Naive thymus-derived CD4-positive, alpha-beta T cell (primary cell): ENCODE measurements around the gene TEF. TPM values are rescaled to one million over a fixed set of nuclear protein-coding genes. Genes with fewer than 3 reads are reported as not detected.
"Not testable (repeated sequence)": the region's sequence is repeated elsewhere in the genome, so short reads cannot be mapped to it uniquely, and the experiment has no call there.

Experiments
- ATAC-seq: fragments of 150-1000 bp; cut with Tn5 transposase; 2 replicates; pipeline ENCODE4 v1.10.0; 2021; ENCODE audit warnings: mild to moderate bottlenecking, moderate library complexity
- CTCF ChIA-PET: fragments of 350-600 bp; sonication (Branson Sonifier 250); formaldehyde crosslinking; loops from one replicate; lab custom pipeline; 2021; ENCODE audit warnings: antibody characterized with exemption; lab: Charles Lee
- POLR2A ChIA-PET: fragments of 350-600 bp; sonication (Branson Sonifier 250); formaldehyde crosslinking; loops from one replicate; lab custom pipeline; 2021; ENCODE audit warnings: antibody characterized with exemption, inconsistent platforms; lab: Charles Lee
- DNase-seq, 9 donors: peaks; one replicate each; pipeline versions ENCODE4 v3.0.0 to v3.0.0-alpha.2; 2020 to 2022; ENCODE audit warnings: mixed read lengths in 1 of 9
- H3K27ac ChIP-seq: one replicate; pipeline ENCODE4 v1.7.0; 2013; ENCODE audit warnings: mild to moderate bottlenecking, low read depth, low read length, moderate library complexity
- H3K27me3 ChIP-seq, 2 donors: one replicate each; pipeline ENCODE4 v1.7.0; 2013; ENCODE audit warnings: low read length in 2 of 2, mild to moderate bottlenecking in 2 of 2, moderate library complexity in 2 of 2; ENCODE audit not compliant: control insufficient read depth in 2 of 2, insufficient read depth in 2 of 2
- H3K36me3 ChIP-seq, 3 experiments: 1 replicate in 2 of 3; 2 replicates in 1 of 3; pipeline ENCODE4 v1.7.0; 2013; ENCODE audit warnings: low read length in 3 of 3, mild to moderate bottlenecking in 3 of 3, moderate library complexity in 1 of 3; ENCODE audit not compliant: insufficient read depth in 3 of 3, control insufficient read depth in 2 of 3
- H3K4me1 ChIP-seq, 2 donors: one replicate each; pipeline ENCODE4 v1.7.0; 2013; ENCODE audit warnings: low read length in 2 of 2, mild to moderate bottlenecking in 2 of 2, moderate library complexity in 1 of 2; ENCODE audit not compliant: control insufficient read depth in 2 of 2, insufficient read depth in 2 of 2
- H3K4me3 ChIP-seq: 2 replicates; pipeline ENCODE4 v1.7.0; 2013; ENCODE audit warnings: mild to moderate bottlenecking, low read length
- H3K9me3 ChIP-seq, 3 experiments: 1 replicate in 2 of 3; 2 replicates in 1 of 3; pipeline ENCODE4 v1.7.0; 2013; ENCODE audit warnings: low read length in 3 of 3; ENCODE audit not compliant: control insufficient read depth in 2 of 3
- H3K27ac Mint-ChIP-seq, 9 donors: one replicate each; pipeline ENCODE4 v1.8.0; 2020 to 2022; ENCODE audit warnings: mixed read lengths in 9 of 9, mild to moderate bottlenecking in 8 of 9, moderate library complexity in 5 of 9, inconsistent platforms in 2 of 9
- H3K27me3 Mint-ChIP-seq, 5 donors: one replicate each; pipeline ENCODE4 v1.8.0; 2021 to 2022; ENCODE audit warnings: mixed read lengths in 5 of 5, mild to moderate bottlenecking in 1 of 5
- H3K36me3 Mint-ChIP-seq, 5 donors: one replicate each; pipeline ENCODE4 v1.8.0; 2020 to 2022; ENCODE audit warnings: mixed read lengths in 5 of 5, mild to moderate bottlenecking in 3 of 5, inconsistent platforms in 1 of 5
- H3K4me1 Mint-ChIP-seq, 7 donors: one replicate each; pipeline ENCODE4 v1.8.0; 2020 to 2022; ENCODE audit warnings: mixed read lengths in 7 of 7, mild to moderate bottlenecking in 3 of 7, inconsistent platforms in 1 of 7
- H3K4me3 Mint-ChIP-seq, 10 donors: one replicate each; pipeline ENCODE4 v1.8.0; 2020 to 2022; ENCODE audit warnings: mild to moderate bottlenecking in 10 of 10, mixed read lengths in 10 of 10, moderate library complexity in 6 of 10, inconsistent platforms in 2 of 10
- H3K9me3 Mint-ChIP-seq, 11 donors: one replicate each; pipeline ENCODE4 v1.8.0; 2020 to 2022; ENCODE audit warnings: mixed read lengths in 11 of 11, mild to moderate bottlenecking in 4 of 11, inconsistent platforms in 1 of 11, moderate library complexity in 1 of 11
- intact Hi-C, 2 donors: fragments of 100-400 bp; cut with micrococcal nuclease; formaldehyde crosslinking; loops; one replicate each; pipeline ENCODE4 v1.15.1; 2023
- polyA plus RNA-seq, 2 donors: library from polyadenylated mRNA; unstranded; fragments of 300-500 nt; fragmentation: Illumina TruSeq; gene quantifications; one replicate each; pipeline ENCODE4 v1.2.3, GENCODE V29; 2021
- total RNA-seq, 6 experiments: library from RNA in 5 of 6; stranded (reverse) in 5 of 6; gene quantifications; 1 replicate in 5 of 6; 2 replicates in 1 of 6; pipeline ENCODE4 v1.2.3 and lab custom pipeline; 2021 to 2026

Gene TEF
- total and polyA plus RNA-seq, 7 experiments from 2014 or later: 3.5 to 8.4 (median 6.2) TPM

- Histone ChIP-seq H3K4me1 (no peaks in the 10 kb centered on the region), H3K9me3 (no peaks in the 10 kb centered on the region), H3K27me3 (no peaks in the 10 kb centered on the region), H3K27ac (no peak overlapping the region), H3K36me3 (peaks cover 3 to 59% (median 12%) of the 10 kb centered on the region in 3 experiments), H3K4me3 (no peak overlapping the region)
- intact Hi-C loops: no loop called here
- H3K27me3 Mint-ChIP-seq: no peaks in the 10 kb centered on the region
- DNase-seq (no peak), ATAC-seq (no peak)
- ChIA-PET CTCF (no interaction called here), POLR2A (no interaction called here)
- H3K36me3 Mint-ChIP-seq: peaks cover 5 to 16% (median 13%) of the 10 kb centered on the region in 5 donors
- H3K9me3 Mint-ChIP-seq: no peaks in the 10 kb centered on the region
- H3K27ac Mint-ChIP-seq: peak overlapping the region in 2 of 9 donors; percentile 36 to 48
- peaks cover 4 to 26% (median 10%) of the 10 kb centered on the region in 7 donors for H3K4me1 Mint-ChIP-seq
- no peak overlapping the region for H3K4me3 Mint-ChIP-seq
These were observed 49.9 kb downstream of the TEF start for GRCh38 chr22:41431656-41432055.

GRCh38 chr22:41433480-41433879 lies 51.7 kb downstream of the TEF start:
- H3K9me3 ChIP-seq, H3K4me3 ChIP-seq, H3K27me3 Mint-ChIP-seq, ATAC-seq, CTCF ChIA-PET, H3K4me1 ChIP-seq, DNase-seq, H3K4me3 Mint-ChIP-seq, intact Hi-C loops, H3K27ac ChIP-seq, H3K27me3 ChIP-seq, H3K9me3 Mint-ChIP-seq: not testable (repeated sequence)
- Mint-ChIP-seq H3K36me3 (peaks cover 5 to 16% (median 14%) of the 10 kb centered on the region in 5 donors), H3K4me1 (peaks cover 0 to 22% (median 6%) of the 10 kb centered on the region in 7 donors), H3K27ac (peak overlapping the region in 3 of 9 donors; percentile 16 to 62 (median 32))
- peaks cover 0 to 55% (median 12%) of the 10 kb centered on the region in 3 experiments for H3K36me3 ChIP-seq
- POLR2A ChIA-PET: interaction anchor here (1.3 kb wide), 1 partner anchor 12 kb away, joined by 5 read pairs; no protein-coding TSS in a partner anchor

GRCh38 chr22:41434361-41435003 lies 52.7 kb downstream of the TEF start:
- ATAC-seq, H3K4me3 Mint-ChIP-seq, H3K27me3 ChIP-seq, H3K9me3 Mint-ChIP-seq, H3K4me3 ChIP-seq, H3K9me3 ChIP-seq, H3K4me1 ChIP-seq, DNase-seq, CTCF ChIA-PET, H3K27me3 Mint-ChIP-seq, POLR2A ChIA-PET, intact Hi-C loops: not testable (repeated sequence)
- H3K36me3 Mint-ChIP-seq: peaks cover 5 to 16% (median 14%) of the 10 kb centered on the region in 5 donors
- H3K27ac Mint-ChIP-seq: peak overlapping the region in 2 of 9 donors; percentile 41 to 63
- H3K27ac ChIP-seq: peak overlapping the region; percentile 33
- H3K36me3 ChIP-seq: peaks cover 0 to 49% (median 12%) of the 10 kb centered on the region in 3 experiments
- H3K4me1 Mint-ChIP-seq: peaks cover 0 to 22% (median 11%) of the 10 kb centered on the region in 7 donors

- Mint-ChIP-seq H3K4me1 (peaks cover 0 to 22% (median 11%) of the 10 kb centered on the region in 7 donors), H3K27ac (peak overlapping the region in 4 of 9 donors; percentile 8 to 59 (median 48)), H3K9me3 (no peaks in the 10 kb centered on the region), H3K27me3 (no peaks in the 10 kb centered on the region), H3K36me3 (peaks cover 5 to 16% (median 14%) of the 10 kb centered on the region in 5 donors), H3K4me3 (no peak overlapping the region)
- H3K27me3 ChIP-seq: no peaks in the 10 kb centered on the region
- no peaks in the 10 kb centered on the region for H3K9me3 ChIP-seq
- no peak overlapping the region for H3K4me3 ChIP-seq
- CTCF ChIA-PET: no interaction called here
- no peaks in the 10 kb centered on the region for H3K4me1 ChIP-seq
- intact Hi-C loops: no loop called here
- ATAC-seq: no peak
- H3K36me3 ChIP-seq: peaks cover 0 to 45% (median 12%) of the 10 kb centered on the region in 3 experiments
- no peak for DNase-seq
- H3K27ac ChIP-seq: no peak overlapping the region
- POLR2A ChIA-PET: interaction anchor here (0.7 to 1.1 kb wide), 2 partner anchors 34 to 319 kb away, joined by 3 read pairs; no protein-coding TSS in a partner anchor
These were observed 53.8 kb downstream of the TEF start for GRCh38 chr22:41435560-41435959.

GRCh38 chr22:41436322-41437113 lies 54.8 kb downstream of the TEF start:
- DNase-seq (no peak), ATAC-seq (no peak)
- intact Hi-C loops: no loop called here
- Mint-ChIP-seq H3K4me1 (peaks cover 0 to 17% (median 10%) of the 10 kb centered on the region in 7 donors), H3K27ac (peak overlapping the region in 4 of 9 donors; percentile 26 to 85 (median 40)), H3K9me3 (no peaks in the 10 kb centered on the region), H3K4me3 (peak overlapping the region in 1 of 10 donors; percentile 3), H3K36me3 (peaks cover 1 to 11% (median 9%) of the 10 kb centered on the region in 5 donors), H3K27me3 (no peaks in the 10 kb centered on the region)
- Histone ChIP-seq H3K27ac (no peak overlapping the region), H3K4me3 (no peak overlapping the region), H3K9me3 (no peaks in the 10 kb centered on the region), H3K27me3 (no peaks in the 10 kb centered on the region), H3K36me3 (peaks cover 0 to 40% (median 12%) of the 10 kb centered on the region in 3 experiments), H3K4me1 (no peaks in the 10 kb centered on the region)
- ChIA-PET CTCF (interaction anchor here (1.1 to 1.3 kb wide), 2 partner anchors 26 to 33 kb away, joined by 3 read pairs; no protein-coding TSS in a partner anchor), POLR2A (interaction anchor here (1.4 to 2.2 kb wide), 3 partner anchors 10 to 32 kb away, joined by 7 to 14 read pairs (median 10); partner anchors contain the start of genes ACO2, PHF5A and TOB2)

GRCh38 chr22:41437198-41437597 lies 55.5 kb downstream of the TEF start:
- Histone ChIP-seq H3K9me3 (no peaks in the 10 kb centered on the region), H3K27ac (no peak overlapping the region), H3K4me1 (no peaks in the 10 kb centered on the region), H3K4me3 (no peak overlapping the region), H3K27me3 (no peaks in the 10 kb centered on the region), H3K36me3 (peaks cover 0 to 34% (median 12%) of the 10 kb centered on the region in 3 experiments)
- Mint-ChIP-seq H3K4me1 (peaks cover 0 to 17% (median 11%) of the 10 kb centered on the region in 7 donors), H3K36me3 (peaks cover 0 to 10% (median 6%) of the 10 kb centered on the region in 5 donors), H3K4me3 (peak overlapping the region in 1 of 10 donors; percentile 3), H3K27ac (peak overlapping the region in 2 of 9 donors; percentile 12 to 26), H3K27me3 (no peaks in the 10 kb centered on the region), H3K9me3 (no peaks in the 10 kb centered on the region)
- DNase-seq: no peak
- ATAC-seq: no peak
- intact Hi-C loops: no loop called here
- ChIA-PET CTCF (interaction anchor here (1.1 to 1.3 kb wide), 2 partner anchors 25 to 34 kb away, joined by 3 read pairs; no protein-coding TSS in a partner anchor), POLR2A (interaction anchor here (0.6 to 2.2 kb wide), 5 partner anchors 8 to 31 kb away, joined by 3 to 14 read pairs (median 7); partner anchors contain the start of genes ACO2, PHF5A and TOB2)
